H9 (cell line): ENCODE results near the gene NCOR1. TPM values are rescaled to one million over a fixed set of nuclear protein-coding genes. Genes with fewer than 3 reads are reported as not detected.
"Not testable (repeated sequence)": the region's sequence is repeated elsewhere in the genome, so short reads cannot be mapped to it uniquely, and the experiment has no call there.

Experiments
- DNase-seq: peaks from one replicate; pipeline ENCODE4 v3.0.0-alpha.2; 2017
- H2AFZ ChIP-seq: one replicate; pipeline ENCODE4 v1.6.1; 2013; ENCODE audit warnings: mild to moderate bottlenecking, low read length, control low read depth, moderate library complexity
- H2AK5ac ChIP-seq: 2 replicates; pipeline ENCODE4 v1.6.1; 2013; ENCODE audit warnings: low read length, control low read depth, mixed read lengths; ENCODE audit not compliant: insufficient read length
- H2BK120ac ChIP-seq: one replicate; pipeline ENCODE4 v1.6.1; 2013; ENCODE audit warnings: low read depth, mild to moderate bottlenecking, low read length, control low read depth, inconsistent platforms; ENCODE audit not compliant: poor library complexity, severe bottlenecking
- H2BK12ac ChIP-seq: 2 replicates; pipeline ENCODE4 v1.6.1; 2013; ENCODE audit warnings: low read length, control low read depth, mixed read lengths, low read depth; ENCODE audit not compliant: insufficient read length
- H2BK15ac ChIP-seq: 2 replicates; pipeline ENCODE4 v1.6.1; 2013; ENCODE audit warnings: low read depth, low read length, control low read depth
- H2BK20ac ChIP-seq: one replicate; pipeline ENCODE4 v1.6.1; 2013; ENCODE audit warnings: low read depth, mild to moderate bottlenecking, low read length, control low read depth, inconsistent platforms; ENCODE audit not compliant: poor library complexity, severe bottlenecking
- H2BK5ac ChIP-seq: 2 replicates; pipeline ENCODE4 v1.6.1; 2013; ENCODE audit warnings: low read length, control low read depth, mixed read lengths; ENCODE audit not compliant: insufficient read length
- H3K14ac ChIP-seq: 2 replicates; pipeline ENCODE4 v1.6.1; 2013; ENCODE audit warnings: low read length, control low read depth; ENCODE audit not compliant: insufficient read depth
- H3K18ac ChIP-seq: 2 replicates; pipeline ENCODE4 v1.6.1; 2013; ENCODE audit warnings: low read depth, mild to moderate bottlenecking, mixed read lengths, low read length, control low read depth; ENCODE audit not compliant: insufficient read length
- H3K23ac ChIP-seq: 2 replicates; pipeline ENCODE4 v1.6.1; 2013; ENCODE audit warnings: low read length, control low read depth, mixed read lengths, low read depth; ENCODE audit not compliant: insufficient read length
- H3K23me2 ChIP-seq: 2 replicates; pipeline ENCODE4 v1.6.1; 2013; ENCODE audit warnings: low read depth, mild to moderate bottlenecking, mixed read lengths, low read length, control low read depth; ENCODE audit not compliant: insufficient read length, poor library complexity, severe bottlenecking
- H3K27ac ChIP-seq: 2 replicates; pipeline ENCODE4 v1.5.1; 2013; ENCODE audit warnings: low read length, control low read depth, mixed read lengths, low read depth; ENCODE audit not compliant: insufficient read length
- H3K27me3 ChIP-seq: 2 replicates; pipeline ENCODE4 v1.6.1; 2013; ENCODE audit warnings: low read length, control low read depth, inconsistent platforms; ENCODE audit not compliant: insufficient read depth
- H3K4ac ChIP-seq: 2 replicates; pipeline ENCODE4 v1.6.1; 2013; ENCODE audit warnings: low read depth, mild to moderate bottlenecking, control low read depth, inconsistent platforms, low read length, moderate library complexity
- H3K4me1 ChIP-seq: 2 replicates; pipeline ENCODE4 v1.6.1; 2013; ENCODE audit warnings: low read length, control low read depth, inconsistent platforms; ENCODE audit not compliant: insufficient read depth
- H3K4me2 ChIP-seq: 2 replicates; pipeline ENCODE4 v1.6.1; 2013; ENCODE audit warnings: low read length, control low read depth, mixed read lengths; ENCODE audit not compliant: insufficient read length, insufficient read depth
- H3K56ac ChIP-seq: 2 replicates; pipeline ENCODE4 v1.6.1; 2013; ENCODE audit warnings: low read depth, mild to moderate bottlenecking, mixed read lengths, low read length, control low read depth; ENCODE audit not compliant: insufficient read length
- H3K79me1 ChIP-seq: 2 replicates; pipeline ENCODE4 v1.6.1; 2013; ENCODE audit warnings: low read depth, mild to moderate bottlenecking, moderate library complexity, low read length, control low read depth, inconsistent platforms; ENCODE audit not compliant: insufficient read depth, poor library complexity, severe bottlenecking
- H3K79me2 ChIP-seq: 2 replicates; pipeline ENCODE4 v1.6.1; 2013; ENCODE audit warnings: low read length, control low read depth, inconsistent platforms; ENCODE audit not compliant: insufficient read depth
- H3K9ac ChIP-seq: 2 replicates; pipeline ENCODE4 v1.6.1; 2013; ENCODE audit warnings: low read length, control low read depth, mixed read lengths; ENCODE audit not compliant: insufficient read length; ENCODE audit errors: extremely low read depth
- H3K9me3 ChIP-seq: one replicate; pipeline ENCODE4 v1.6.1; 2013; ENCODE audit warnings: low read depth, low read length, inconsistent platforms; ENCODE audit not compliant: control insufficient read depth
- H3T11ph ChIP-seq: one replicate; pipeline ENCODE4 v1.6.1; 2013; ENCODE audit warnings: mild to moderate bottlenecking, low read length, control low read depth, inconsistent platforms
- H4K20me1 ChIP-seq: one replicate; pipeline ENCODE4 v1.6.1; 2013; ENCODE audit not compliant: control insufficient read depth, insufficient read length, insufficient read depth
- H4K5ac ChIP-seq: 2 replicates; pipeline ENCODE4 v1.6.1; 2013; ENCODE audit warnings: low read depth, mild to moderate bottlenecking, mixed read lengths, low read length, control low read depth; ENCODE audit not compliant: insufficient read length
- H4K8ac ChIP-seq: replicated peaks from 2 replicates; pipeline ENCODE4 v1.6.1; 2013; ENCODE audit warnings: low read length, control low read depth, mixed read lengths, low read depth; ENCODE audit not compliant: insufficient read length
- H4K91ac ChIP-seq: 2 replicates; pipeline ENCODE4 v1.6.1; 2013; ENCODE audit warnings: low read depth, mild to moderate bottlenecking, moderate library complexity, mixed read lengths, low read length, control low read depth; ENCODE audit not compliant: insufficient read length
- H3K27ac Mint-ChIP-seq, 3 experiments: 2 replicates in 2 of 3; 3 replicates in 1 of 3; pipeline ENCODE4 v1.8.0; 2020 to 2021; ENCODE audit warnings: mixed read lengths in 3 of 3, mild to moderate bottlenecking in 1 of 3, moderate library complexity in 1 of 3
- H3K27me3 Mint-ChIP-seq: 2 replicates; pipeline ENCODE4 v1.8.0; 2021; ENCODE audit warnings: low read depth, mild to moderate bottlenecking, moderate library complexity, mixed read lengths
- H3K36me3 Mint-ChIP-seq, 3 experiments: 2 replicates in 2 of 3; 3 replicates in 1 of 3; pipeline ENCODE4 v1.8.0; 2020 to 2021; ENCODE audit warnings: low read depth in 3 of 3, mixed read lengths in 3 of 3; ENCODE audit not compliant: insufficient read depth in 1 of 3
- H3K4me1 Mint-ChIP-seq, 2 experiments: 2 replicates each; pipeline ENCODE4 v1.8.0; 2020; ENCODE audit warnings: mixed read lengths in 2 of 2
- H3K4me3 Mint-ChIP-seq, 2 experiments: 2 replicates in 1 of 2; 3 replicates in 1 of 2; pipeline ENCODE4 v1.8.0; 2020 to 2021; ENCODE audit warnings: mild to moderate bottlenecking in 2 of 2, mixed read lengths in 2 of 2, moderate library complexity in 1 of 2
- H3K9me3 Mint-ChIP-seq, 2 experiments: 2 replicates in 1 of 2; 3 replicates in 1 of 2; pipeline ENCODE4 v1.8.0; 2020; ENCODE audit warnings: mild to moderate bottlenecking in 2 of 2, mixed read lengths in 2 of 2, moderate library complexity in 1 of 2
- WGBS: extraction: QIAGEN DNeasy Blood & Tissue Kit; methylation state at CpG from one replicate; pipeline ENCODE4 v1.1.7; 2013; ENCODE audit warnings: missing lambda C conversion rate, low lambda C conversion rate, mixed read lengths; ENCODE audit not compliant: insufficient read length; ENCODE audit errors: extremely low coverage; 5-methylcytosine and 5-hydroxymethylcytosine counted together
- total RNA-seq: library from RNA; stranded (reverse); gene quantifications from 2 replicates; pipeline ENCODE4 v1.2.1, GENCODE V29; 2021
- TF ChIP-seq, protein P1 (sequence below): fragments of 200-600 bp; sonication (generic); conservative IDR thresholded peaks from 3 replicates; pipeline ENCODE4 v1.8.0; 2021; ENCODE audit warnings: antibody characterized with exemption, mild to moderate bottlenecking

Gene NCOR1
- total RNA-seq, 1 experiment from 2014 or later = 119 TPM

DNA sequence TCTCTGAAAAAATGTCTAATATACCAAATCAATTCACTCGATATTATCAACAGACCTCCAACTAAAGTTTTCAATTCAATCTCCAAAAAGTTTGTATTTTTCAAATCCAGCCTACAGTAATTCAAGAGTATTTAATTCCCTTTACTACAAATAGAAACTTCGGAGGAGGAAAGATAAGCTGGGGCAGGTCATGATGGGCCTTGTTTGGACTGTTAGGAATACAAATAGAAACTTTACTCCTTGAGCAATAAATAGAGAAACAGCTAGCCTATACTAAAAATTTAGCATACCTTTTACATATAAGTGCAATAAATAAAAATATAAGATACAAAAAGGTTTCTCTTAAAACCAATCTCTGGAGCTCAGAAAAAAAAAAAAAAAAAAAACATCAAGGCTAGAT is 98.2 kb downstream of the NCOR1 start:
- H3K27me3 Mint-ChIP-seq = no peaks in the 10 kb centered on the region
- TF ChIP-seq, protein P1, sequence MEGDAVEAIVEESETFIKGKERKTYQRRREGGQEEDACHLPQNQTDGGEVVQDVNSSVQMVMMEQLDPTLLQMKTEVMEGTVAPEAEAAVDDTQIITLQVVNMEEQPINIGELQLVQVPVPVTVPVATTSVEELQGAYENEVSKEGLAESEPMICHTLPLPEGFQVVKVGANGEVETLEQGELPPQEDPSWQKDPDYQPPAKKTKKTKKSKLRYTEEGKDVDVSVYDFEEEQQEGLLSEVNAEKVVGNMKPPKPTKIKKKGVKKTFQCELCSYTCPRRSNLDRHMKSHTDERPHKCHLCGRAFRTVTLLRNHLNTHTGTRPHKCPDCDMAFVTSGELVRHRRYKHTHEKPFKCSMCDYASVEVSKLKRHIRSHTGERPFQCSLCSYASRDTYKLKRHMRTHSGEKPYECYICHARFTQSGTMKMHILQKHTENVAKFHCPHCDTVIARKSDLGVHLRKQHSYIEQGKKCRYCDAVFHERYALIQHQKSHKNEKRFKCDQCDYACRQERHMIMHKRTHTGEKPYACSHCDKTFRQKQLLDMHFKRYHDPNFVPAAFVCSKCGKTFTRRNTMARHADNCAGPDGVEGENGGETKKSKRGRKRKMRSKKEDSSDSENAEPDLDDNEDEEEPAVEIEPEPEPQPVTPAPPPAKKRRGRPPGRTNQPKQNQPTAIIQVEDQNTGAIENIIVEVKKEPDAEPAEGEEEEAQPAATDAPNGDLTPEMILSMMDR = no peak
- no peak overlapping the region for H2BK12ac ChIP-seq
- H2AFZ ChIP-seq = no peak overlapping the region
- H4K8ac ChIP-seq = no peak overlapping the region
- H3K79me2 ChIP-seq = no peaks in the 10 kb centered on the region
- H3K27ac Mint-ChIP-seq = no peak overlapping the region
- H3K27me3 ChIP-seq = no peaks in the 10 kb centered on the region
- H4K5ac ChIP-seq = no peak overlapping the region
- no peaks in the 10 kb centered on the region for H3K23me2 ChIP-seq
- H3K56ac ChIP-seq = no peak overlapping the region
- H2BK15ac ChIP-seq = no peak overlapping the region
- no peaks in the 10 kb centered on the region for H4K20me1 ChIP-seq
- H3K9me3 Mint-ChIP-seq = peaks cover 34 to 35% of the 10 kb centered on the region in 2 experiments
- H3K4me2 ChIP-seq = no peak overlapping the region
- no peak overlapping the region for H2BK20ac ChIP-seq
- no peak overlapping the region for H2BK5ac ChIP-seq
- H3K36me3 Mint-ChIP-seq = peaks cover 73 to 86% (median 84%) of the 10 kb centered on the region in 3 experiments
- H3K79me1 ChIP-seq = no peaks in the 10 kb centered on the region
- no peak overlapping the region for H3K4me3 Mint-ChIP-seq
- H2AK5ac ChIP-seq = no peak overlapping the region
- H3K14ac ChIP-seq = no peak overlapping the region
- no peak overlapping the region for H2BK120ac ChIP-seq
- no peak overlapping the region for H3K9ac ChIP-seq
- H3K18ac ChIP-seq = no peak overlapping the region
- no peaks in the 10 kb centered on the region for H3K4me1 ChIP-seq
- H3K27ac ChIP-seq = no peak overlapping the region
- H3T11ph ChIP-seq = no peak overlapping the region
- no peak overlapping the region for H3K4ac ChIP-seq
- 100% methylated on average over 1 of the region's 2 CpGs for WGBS
- H3K9me3 ChIP-seq = no peaks in the 10 kb centered on the region
- DNase-seq = no peak
- no peak overlapping the region for H3K23ac ChIP-seq
- no peaks in the 10 kb centered on the region for H3K4me1 Mint-ChIP-seq
- H4K91ac ChIP-seq = no peak overlapping the region

DNA sequence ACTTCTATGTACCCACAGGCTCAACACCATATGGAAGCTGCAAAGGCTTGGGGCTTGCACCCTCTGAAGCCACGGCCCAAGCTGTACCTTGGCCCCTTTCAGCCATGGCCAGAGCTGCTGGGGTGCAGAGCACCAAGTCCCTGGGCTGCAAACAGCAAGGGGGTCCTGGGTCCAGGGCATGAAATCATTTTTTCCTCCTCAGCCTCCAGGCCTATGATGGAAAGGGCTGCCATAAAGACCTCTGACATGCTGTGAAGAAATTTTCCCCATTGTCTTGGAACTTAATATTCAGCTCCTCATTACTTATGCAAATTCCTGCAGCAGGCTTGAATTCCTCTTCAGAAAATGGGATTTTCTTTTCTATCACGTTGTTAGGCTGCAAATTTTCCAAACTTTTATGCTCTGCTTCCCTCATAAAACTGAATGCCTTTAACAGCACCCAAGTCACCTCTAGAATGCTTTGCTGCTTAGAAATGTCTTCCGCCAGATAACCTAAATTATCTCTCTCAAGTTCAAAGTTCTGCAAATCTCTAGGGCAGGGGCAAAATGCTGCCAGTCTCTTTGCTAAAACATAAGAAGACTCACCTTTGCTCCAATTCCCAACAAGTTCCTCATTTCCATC is 100.1 kb downstream of the NCOR1 start:
- not testable (repeated sequence) for H2AK5ac ChIP-seq, H3K18ac ChIP-seq, H2BK120ac ChIP-seq, H3K14ac ChIP-seq, H3K27me3 Mint-ChIP-seq, H4K20me1 ChIP-seq, H3K79me1 ChIP-seq, H3K27ac ChIP-seq, H4K91ac ChIP-seq, H3K23ac ChIP-seq, H3K27ac Mint-ChIP-seq, H3K27me3 ChIP-seq, H3K79me2 ChIP-seq, H3K4me2 ChIP-seq, H3K56ac ChIP-seq, H3K9ac ChIP-seq, H2BK20ac ChIP-seq, H2AFZ ChIP-seq, H2BK15ac ChIP-seq, H3K4me3 Mint-ChIP-seq, H4K8ac ChIP-seq, H3K9me3 ChIP-seq, H3K23me2 ChIP-seq, H2BK5ac ChIP-seq, H4K5ac ChIP-seq, H3K4ac ChIP-seq, H2BK12ac ChIP-seq, H3K4me1 ChIP-seq, DNase-seq, H3T11ph ChIP-seq, H3K4me1 Mint-ChIP-seq
- peaks cover 72 to 77% (median 77%) of the 10 kb centered on the region in 3 experiments for H3K36me3 Mint-ChIP-seq
- WGBS = no CpG with 5 or more reads among the region's 3 CpGs
- peaks cover 34 to 35% of the 10 kb centered on the region in 2 experiments for H3K9me3 Mint-ChIP-seq
